A549 (cell line): ENCODE data around the gene TMPRSS11F. TPM values are rescaled to one million over a fixed set of nuclear protein-coding genes. Genes with fewer than 3 reads are reported as not detected.

Experiments
- ATAC-seq, 2 experiments: fragments of 200-7000 bp in 1 of 2; fragments of >200 bp in 1 of 2; cut with Nextera tagmentation in 1 of 2; cut with Tn5 transposase in 1 of 2; 3 replicates each; pipeline versions ENCODE4 v1.8.0 to v1.9.1; 2018 to 2020; ENCODE audit warnings: mild to moderate bottlenecking in 1 of 2, moderate library complexity in 1 of 2
- CTCF ChIA-PET: fragments of 300-600 bp; sonication (Branson Sonifier 250); formaldehyde crosslinking; extraction: SDS; loops from one replicate; lab custom pipeline; 2021; ENCODE audit warnings: antibody characterized with exemption, inconsistent platforms; lab: Yijun Ruan, JAX
- POLR2A ChIA-PET: fragments of 350-600 bp; formaldehyde crosslinking; extraction: SDS; loops from one replicate; lab custom pipeline; 2021; ENCODE audit warnings: antibody characterized with exemption, inconsistent platforms; lab: Yijun Ruan, JAX
- DNase-seq, 2 experiments: peaks; one replicate each; pipeline versions ENCODE4 v3.0.0 to v3.0.0-alpha.2; 2011 to 2016; ENCODE audit warnings: low read depth in 1 of 2, low spot score in 1 of 2
- FAIRE-seq: peaks from 2 replicates; lab custom pipeline; 2011; peaks lifted over from hg19 to GRCh38; lab: Jason Lieb, UNC
- H3K27ac ChIP-seq, 2 experiments: fragments of >200 bp; sonication (Bioruptor Twin); formaldehyde crosslinking; 3 replicates each; pipeline ENCODE4 v1.5.1; 2016 to 2017
- H3K4me1 ChIP-seq: fragments of >200 bp; sonication (Bioruptor Twin); formaldehyde crosslinking; 3 replicates; pipeline ENCODE4 v1.6.1; 2016
- H3K4me2 ChIP-seq: fragments of >200 bp; sonication (Bioruptor Twin); formaldehyde crosslinking; 3 replicates; pipeline ENCODE4 v1.6.1; 2016
- H3K4me3 ChIP-seq: fragments of >200 bp; sonication (Bioruptor Twin); formaldehyde crosslinking; 3 replicates; pipeline ENCODE4 v1.5.1; 2016
- H3K9me3 ChIP-seq: fragments of >200 bp; sonication (Bioruptor Twin); formaldehyde crosslinking; 3 replicates; pipeline ENCODE4 v1.6.1; 2016
- CHD4 ChIP-seq: fragments of 200-600 bp; sonication (generic); IDR thresholded peaks from 2 replicates; pipeline ENCODE4 v1.6.1; 2016; ENCODE audit warnings: antibody characterized with exemption, mild to moderate bottlenecking, borderline replicate concordance
- ELK1 ChIP-seq: fragments of 150-350 bp; IDR thresholded peaks from 2 replicates; pipeline ENCODE4 v1.6.1; 2014; ENCODE audit warnings: low read depth, mild to moderate bottlenecking, low read length
- EP300 ChIP-seq, 2 experiments: fragments of >200 bp; sonication (Bioruptor Twin); formaldehyde crosslinking; IDR thresholded peaks; 2 replicates in 1 of 2; 3 replicates in 1 of 2; pipeline ENCODE4 v1.6.1; 2016 to 2017
- FOSL2 ChIP-seq, 2 experiments: fragments of 450-650 bp in 1 of 2; fragments of >200 bp in 1 of 2; sonication (Bioruptor Twin) in 1 of 2; formaldehyde crosslinking; IDR thresholded peaks; 2 replicates each; pipeline versions ENCODE4 v1.5.0 to v1.6.1; 2016 to 2020; ENCODE audit warnings: mild to moderate bottlenecking in 1 of 2, moderate library complexity in 1 of 2
- FOXS1 ChIP-seq: fragments of 250-450 bp; sonication (Bioruptor Pico); IDR thresholded peaks from 2 replicates; pipeline ENCODE4 v1.5.0; 2020; ENCODE audit warnings: mild to moderate bottlenecking, moderate library complexity
- GATA3 ChIP-seq: IDR thresholded peaks from 2 replicates; pipeline ENCODE4 v1.6.1; 2012; ENCODE audit warnings: borderline replicate concordance
- HDAC2 ChIP-seq: fragments of 200-600 bp; sonication (generic); IDR thresholded peaks from 2 replicates; pipeline ENCODE4 v1.6.1; 2016
- HEYL ChIP-seq: fragments of 250-450 bp; sonication (Bioruptor Pico); IDR thresholded peaks from 2 replicates; pipeline ENCODE4 v1.8.0; 2021; ENCODE audit warnings: mild to moderate bottlenecking, moderate library complexity
- KDM1A ChIP-seq: fragments of 200-600 bp; sonication (generic); IDR thresholded peaks from 2 replicates; pipeline ENCODE4 v1.6.1; 2016; ENCODE audit warnings: low read depth, mild to moderate bottlenecking
- KDM5A ChIP-seq: fragments of 200-600 bp; sonication (generic); IDR thresholded peaks from 2 replicates; pipeline ENCODE4 v1.6.1; 2016; ENCODE audit warnings: antibody characterized with exemption, mild to moderate bottlenecking
- MAFK ChIP-seq: fragments of 450-650 bp; IDR thresholded peaks from 2 replicates; pipeline ENCODE4 v1.6.1; 2014; ENCODE audit not compliant: partially characterized antibody
- MAZ ChIP-seq: fragments of 150-350 bp; IDR thresholded peaks from 2 replicates; pipeline ENCODE4 v1.6.1; 2014; ENCODE audit warnings: antibody characterized with exemption, low read depth, low read length, borderline replicate concordance
- NPAS2 ChIP-seq: fragments of 250-450 bp; sonication (Bioruptor Pico); IDR thresholded peaks from 2 replicates; pipeline ENCODE4 v1.8.0; 2022; ENCODE audit warnings: mild to moderate bottlenecking, moderate library complexity, borderline replicate concordance
- NR3C1 ChIP-seq: fragments of >200 bp; sonication (Bioruptor Twin); formaldehyde crosslinking; IDR thresholded peaks from 3 replicates; pipeline ENCODE4 v1.6.1; 2017
- PBX3 ChIP-seq: IDR thresholded peaks from 2 replicates; pipeline ENCODE4 v1.6.1; 2012
- PHF8 ChIP-seq: fragments of 200-600 bp; sonication (generic); IDR thresholded peaks from 2 replicates; pipeline ENCODE4 v1.6.1; 2016; ENCODE audit warnings: low read depth, mild to moderate bottlenecking, antibody characterized with exemption, moderate library complexity, borderline replicate concordance
- POLR2AphosphoS2 ChIP-seq: conservative IDR thresholded peaks from 2 replicates; pipeline ENCODE4 v1.6.1; 2012; ENCODE audit warnings: low read length, improper control_type of control experiment, inconsistent platforms
- RARB ChIP-seq: fragments of 250-450 bp; sonication (Bioruptor Pico); IDR thresholded peaks from 2 replicates; pipeline ENCODE4 v1.8.0; 2021; ENCODE audit warnings: mild to moderate bottlenecking, moderate library complexity
- RFX5 ChIP-seq: fragments of 450-650 bp; IDR thresholded peaks from 2 replicates; pipeline ENCODE4 v1.7.1; 2014; ENCODE audit warnings: antibody characterized with exemption, mild to moderate bottlenecking, moderate library complexity
- TP53 ChIP-seq: fragments of 250-450 bp; sonication (Bioruptor Pico); IDR thresholded peaks from 2 replicates; pipeline ENCODE4 v1.5.0; 2021; ENCODE audit warnings: mild to moderate bottlenecking, moderate library complexity
- ZSCAN20 ChIP-seq: fragments of 250-450 bp; sonication (Bioruptor Pico); IDR thresholded peaks from 2 replicates; pipeline ENCODE4 v1.8.0; 2022; ENCODE audit warnings: mild to moderate bottlenecking, moderate library complexity
- WGBS: methylation state at CpG from one replicate; pipeline ENCODE4 v1.1.6; 2017; ENCODE audit errors: missing lambda C conversion rate; 5-methylcytosine and 5-hydroxymethylcytosine counted together
- polyA plus RNA-seq, 4 experiments: library from polyadenylated mRNA; depleted of rRNA in 3 of 4; stranded (reverse); fragments of >200 nt; fragmentation: RNase III in 1 of 4; extraction: RNeasy Plus Mini Kit Qiagen cat#74134 plus additional on column Dnase treatment in 1 of 4; gene quantifications; 2 replicates in 3 of 4; 3 replicates in 1 of 4; pipeline ENCODE4 v1.2.3, GENCODE V29; 2011 to 2017
- TF ChIP-seq, protein P1 (sequence below): fragments of >200 bp; sonication (Bioruptor Twin); formaldehyde crosslinking; IDR thresholded peaks from 3 replicates; pipeline ENCODE4 v1.5.1; 2016
- TF ChIP-seq, protein P2 (sequence below): fragments of 200-600 bp; sonication (generic); IDR thresholded peaks from 2 replicates; pipeline ENCODE4 v1.6.1; 2016; ENCODE audit warnings: antibody characterized with exemption, mild to moderate bottlenecking, moderate library complexity
- TF ChIP-seq, protein P3 (sequence below): fragments of 450-650 bp; IDR thresholded peaks from 2 replicates; pipeline ENCODE4 v1.6.1; 2014; ENCODE audit warnings: antibody characterized with exemption

Gene TMPRSS11F
- polyA plus RNA-seq, 2 of the 4 experiments (the other 2 are of a cell fraction) = not detected

GRCh38 chr4:68110441-68110840 is 19.2 kb downstream of the TMPRSS11F start:
- 35% methylated on average over 1 of the region's 1 CpG for WGBS
- no peak for TF ChIP-seq PHF8
- TF ChIP-seq EP300 (IDR thresholded peaks at IDR 0.05) = no peak
- TF ChIP-seq KDM5A = no peak
- TF ChIP-seq, protein P1, sequence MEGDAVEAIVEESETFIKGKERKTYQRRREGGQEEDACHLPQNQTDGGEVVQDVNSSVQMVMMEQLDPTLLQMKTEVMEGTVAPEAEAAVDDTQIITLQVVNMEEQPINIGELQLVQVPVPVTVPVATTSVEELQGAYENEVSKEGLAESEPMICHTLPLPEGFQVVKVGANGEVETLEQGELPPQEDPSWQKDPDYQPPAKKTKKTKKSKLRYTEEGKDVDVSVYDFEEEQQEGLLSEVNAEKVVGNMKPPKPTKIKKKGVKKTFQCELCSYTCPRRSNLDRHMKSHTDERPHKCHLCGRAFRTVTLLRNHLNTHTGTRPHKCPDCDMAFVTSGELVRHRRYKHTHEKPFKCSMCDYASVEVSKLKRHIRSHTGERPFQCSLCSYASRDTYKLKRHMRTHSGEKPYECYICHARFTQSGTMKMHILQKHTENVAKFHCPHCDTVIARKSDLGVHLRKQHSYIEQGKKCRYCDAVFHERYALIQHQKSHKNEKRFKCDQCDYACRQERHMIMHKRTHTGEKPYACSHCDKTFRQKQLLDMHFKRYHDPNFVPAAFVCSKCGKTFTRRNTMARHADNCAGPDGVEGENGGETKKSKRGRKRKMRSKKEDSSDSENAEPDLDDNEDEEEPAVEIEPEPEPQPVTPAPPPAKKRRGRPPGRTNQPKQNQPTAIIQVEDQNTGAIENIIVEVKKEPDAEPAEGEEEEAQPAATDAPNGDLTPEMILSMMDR = no peak
- no peak for TF ChIP-seq HDAC2
- no peak for TF ChIP-seq POLR2AphosphoS2
- no peak for TF ChIP-seq GATA3
- TF ChIP-seq NR3C1 = no peak
- no peak for TF ChIP-seq FOXS1 (CRISPR knock-in tag)
- no peak for TF ChIP-seq FOSL2 (IDR thresholded peaks at IDR 0.05)
- TF ChIP-seq FOSL2 (CRISPR knock-in tag; IDR thresholded peaks at IDR 0.05) = no peak
- no peak for TF ChIP-seq RARB
- TF ChIP-seq, protein P2, sequence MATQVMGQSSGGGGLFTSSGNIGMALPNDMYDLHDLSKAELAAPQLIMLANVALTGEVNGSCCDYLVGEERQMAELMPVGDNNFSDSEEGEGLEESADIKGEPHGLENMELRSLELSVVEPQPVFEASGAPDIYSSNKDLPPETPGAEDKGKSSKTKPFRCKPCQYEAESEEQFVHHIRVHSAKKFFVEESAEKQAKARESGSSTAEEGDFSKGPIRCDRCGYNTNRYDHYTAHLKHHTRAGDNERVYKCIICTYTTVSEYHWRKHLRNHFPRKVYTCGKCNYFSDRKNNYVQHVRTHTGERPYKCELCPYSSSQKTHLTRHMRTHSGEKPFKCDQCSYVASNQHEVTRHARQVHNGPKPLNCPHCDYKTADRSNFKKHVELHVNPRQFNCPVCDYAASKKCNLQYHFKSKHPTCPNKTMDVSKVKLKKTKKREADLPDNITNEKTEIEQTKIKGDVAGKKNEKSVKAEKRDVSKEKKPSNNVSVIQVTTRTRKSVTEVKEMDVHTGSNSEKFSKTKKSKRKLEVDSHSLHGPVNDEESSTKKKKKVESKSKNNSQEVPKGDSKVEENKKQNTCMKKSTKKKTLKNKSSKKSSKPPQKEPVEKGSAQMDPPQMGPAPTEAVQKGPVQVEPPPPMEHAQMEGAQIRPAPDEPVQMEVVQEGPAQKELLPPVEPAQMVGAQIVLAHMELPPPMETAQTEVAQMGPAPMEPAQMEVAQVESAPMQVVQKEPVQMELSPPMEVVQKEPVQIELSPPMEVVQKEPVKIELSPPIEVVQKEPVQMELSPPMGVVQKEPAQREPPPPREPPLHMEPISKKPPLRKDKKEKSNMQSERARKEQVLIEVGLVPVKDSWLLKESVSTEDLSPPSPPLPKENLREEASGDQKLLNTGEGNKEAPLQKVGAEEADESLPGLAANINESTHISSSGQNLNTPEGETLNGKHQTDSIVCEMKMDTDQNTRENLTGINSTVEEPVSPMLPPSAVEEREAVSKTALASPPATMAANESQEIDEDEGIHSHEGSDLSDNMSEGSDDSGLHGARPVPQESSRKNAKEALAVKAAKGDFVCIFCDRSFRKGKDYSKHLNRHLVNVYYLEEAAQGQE = no peak
- TF ChIP-seq, protein P3, sequence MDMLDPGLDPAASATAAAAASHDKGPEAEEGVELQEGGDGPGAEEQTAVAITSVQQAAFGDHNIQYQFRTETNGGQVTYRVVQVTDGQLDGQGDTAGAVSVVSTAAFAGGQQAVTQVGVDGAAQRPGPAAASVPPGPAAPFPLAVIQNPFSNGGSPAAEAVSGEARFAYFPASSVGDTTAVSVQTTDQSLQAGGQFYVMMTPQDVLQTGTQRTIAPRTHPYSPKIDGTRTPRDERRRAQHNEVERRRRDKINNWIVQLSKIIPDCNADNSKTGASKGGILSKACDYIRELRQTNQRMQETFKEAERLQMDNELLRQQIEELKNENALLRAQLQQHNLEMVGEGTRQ = no peak
- TF ChIP-seq NPAS2 (CRISPR knock-in tag) = no peak
- TF ChIP-seq HEYL = no peak
- no peak for TF ChIP-seq MAFK
- no peak for TF ChIP-seq CHD4
- TF ChIP-seq, all 56 proteins: peak for 0
- FAIRE-seq = no peak

DNA sequence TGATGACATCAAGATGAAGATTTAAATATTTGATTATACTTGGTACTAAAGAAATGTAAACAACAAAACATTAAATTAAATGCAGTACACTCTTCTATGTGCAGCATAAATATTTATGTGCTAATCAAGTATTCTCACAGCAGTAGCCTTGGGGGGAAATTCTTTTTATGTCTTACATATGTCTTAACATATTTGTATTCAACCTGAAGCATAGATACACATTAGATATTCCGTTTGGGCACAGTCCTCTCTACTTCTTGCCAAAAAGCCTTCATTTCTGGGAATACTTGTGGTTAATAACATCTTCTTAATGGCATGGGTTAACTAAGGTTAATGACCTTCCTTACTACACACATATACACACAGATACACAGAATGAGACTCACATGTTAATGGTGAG is 19.8 kb downstream of the TMPRSS11F start:
- no peak overlapping the region for H3K27ac ChIP-seq
- H3K4me1 ChIP-seq = no peaks in the 10 kb centered on the region
- FAIRE-seq (no peak), DNase-seq (no peak), ATAC-seq (no peak)
- H3K4me2 ChIP-seq = no peak overlapping the region
- no peaks in the 10 kb centered on the region for H3K9me3 ChIP-seq
- ChIA-PET POLR2A (no interaction called here), CTCF (no interaction called here)
- no peak overlapping the region for H3K4me3 ChIP-seq
- 0% methylated on average over 1 of the region's 1 CpG for WGBS
- TF ChIP-seq, protein P1 = no peak
- TF ChIP-seq PBX3 (no peak), NPAS2 (CRISPR knock-in tag) (no peak), ELK1 (no peak), KDM1A (no peak), ZSCAN20 (CRISPR knock-in tag) (no peak), MAZ (no peak), TP53 (CRISPR knock-in tag) (no peak), RFX5 (no peak)

More at GRCh38 chr4:68110441-68110840, 19.2 kb downstream of the TMPRSS11F start:
- DNase-seq (no peak), ATAC-seq (no peak)
- ChIA-PET CTCF (no interaction called here), POLR2A (no interaction called here)
- H3K4me1 ChIP-seq = no peaks in the 10 kb centered on the region
- no peak overlapping the region for H3K27ac ChIP-seq
- no peaks in the 10 kb centered on the region for H3K9me3 ChIP-seq
- H3K4me3 ChIP-seq = no peak overlapping the region
- no peak overlapping the region for H3K4me2 ChIP-seq
